K562 (cell line): ENCODE results near the gene METTL14. TPM values are rescaled to one million over a fixed set of nuclear protein-coding genes. Genes with fewer than 3 reads are reported as not detected.
A peak's percentile ranks its signal among the peaks of the same experiment; 100 is the strongest.

ENCODE experiments used
- CXXC5 ChIP-seq: fragments of 250-450 bp; sonication (Bioruptor Pico); IDR thresholded peaks from 2 replicates; pipeline ENCODE4 v1.8.0; 2022; ENCODE audit warnings: inconsistent platforms, mild to moderate bottlenecking, moderate library complexity
- DDX20 ChIP-seq: fragments of 450-650 bp; IDR thresholded peaks from 2 replicates; pipeline ENCODE4 v1.6.1; 2016; ENCODE audit warnings: missing genetic modification characterization, low read depth, mild to moderate bottlenecking, missing compliant biosample characterization, moderate library complexity
- E2F4 ChIP-seq: sonication (generic); formaldehyde crosslinking; IDR thresholded peaks from 2 replicates; pipeline ENCODE4 v1.8.0; 2022; ENCODE audit warnings: mild to moderate bottlenecking, low read depth, missing genetic modification reagents
- ELK1 ChIP-seq: sonication (generic); formaldehyde crosslinking; IDR thresholded peaks from 2 replicates; pipeline ENCODE4 v1.8.1; 2022; ENCODE audit warnings: missing genetic modification reagents
- ETV5 ChIP-seq: sonication (generic); formaldehyde crosslinking; IDR thresholded peaks from 2 replicates; pipeline ENCODE4 v1.4.0; 2020; ENCODE audit warnings: low read depth, mild to moderate bottlenecking, missing genetic modification reagents
- KDM4B ChIP-seq, 2 experiments: fragments of 450-650 bp in 1 of 2; sonication (generic) in 1 of 2; IDR thresholded peaks; 2 replicates each; pipeline ENCODE4 v1.6.1; 2016 to 2017; ENCODE audit warnings: borderline replicate concordance in 2 of 2, antibody characterized with exemption in 1 of 2, low read depth in 1 of 2, mild to moderate bottlenecking in 1 of 2
- L3MBTL2 ChIP-seq: fragments of 450-650 bp; IDR thresholded peaks from 2 replicates; pipeline ENCODE4 v1.6.1; 2016; ENCODE audit warnings: mild to moderate bottlenecking, moderate library complexity
- MIER1 ChIP-seq: fragments of 450-650 bp; IDR thresholded peaks from 2 replicates; pipeline ENCODE4 v1.6.1; 2016; ENCODE audit warnings: antibody characterized with exemption, mild to moderate bottlenecking, low read depth
- MITF ChIP-seq: IDR thresholded peaks from 2 replicates; pipeline ENCODE4 v1.6.1; 2014; ENCODE audit warnings: antibody characterized with exemption
- NELFE ChIP-seq: IDR thresholded peaks from 2 replicates; pipeline ENCODE4 v1.6.1; 2011; ENCODE audit warnings: mild to moderate bottlenecking; ENCODE audit not compliant: insufficient read depth, insufficient read length
- OTX1 ChIP-seq: fragments of 450-650 bp; formaldehyde crosslinking; IDR thresholded peaks from 2 replicates; pipeline ENCODE4 v1.4.0; 2022; ENCODE audit warnings: mild to moderate bottlenecking
- PHB ChIP-seq: fragments of 250-450 bp; sonication (Bioruptor Pico); IDR thresholded peaks from 2 replicates; pipeline ENCODE4 v1.5.0; 2021
- POLR3A ChIP-seq: IDR thresholded peaks from 2 replicates; pipeline ENCODE4 v1.6.1; 2011; ENCODE audit warnings: borderline replicate concordance, mild to moderate bottlenecking, moderate library complexity; ENCODE audit not compliant: insufficient read length, insufficient read depth; ENCODE audit errors: extremely low read depth
- RFX5 ChIP-seq: IDR thresholded peaks from 2 replicates; pipeline ENCODE4 v1.6.1; 2011; ENCODE audit warnings: low read depth, mild to moderate bottlenecking, improper control_type of control experiment, low read length
- RNF2 ChIP-seq: sonication (generic); IDR thresholded peaks from 2 replicates; pipeline ENCODE4 v1.6.1; 2016
- SMAD1 ChIP-seq: fragments of 150-350 bp; IDR thresholded peaks from 2 replicates; pipeline ENCODE4 v1.6.1; 2014; ENCODE audit warnings: low read length, low read depth; ENCODE audit not compliant: partially characterized antibody
- TCF3 ChIP-seq: sonication (generic); formaldehyde crosslinking; IDR thresholded peaks from 2 replicates; pipeline ENCODE4 v1.4.0; 2020; ENCODE audit warnings: mild to moderate bottlenecking, missing genetic modification reagents
- TFAM ChIP-seq: fragments of 250-450 bp; sonication (Bioruptor Pico); conservative IDR thresholded peaks from 2 replicates; pipeline ENCODE4 v1.5.0; 2021; ENCODE audit warnings: mild to moderate bottlenecking, moderate library complexity
- TFAP4 ChIP-seq: sonication (generic); formaldehyde crosslinking; IDR thresholded peaks from 2 replicates; pipeline ENCODE4 v1.8.0; 2022; ENCODE audit warnings: missing genetic modification reagents, mild to moderate bottlenecking, moderate library complexity, borderline replicate concordance
- ZNF133 ChIP-seq: fragments of 250-450 bp; sonication (Bioruptor Pico); IDR thresholded peaks from 2 replicates; pipeline ENCODE4 v1.4.0; 2020; ENCODE audit warnings: mild to moderate bottlenecking
- ZNF146 ChIP-seq: IDR thresholded peaks from one replicate; pipeline ENCODE4 v1.6.1; 2018; ENCODE audit warnings: missing compliant biosample characterization; ENCODE audit not compliant: unreplicated experiment
- ZNF766 ChIP-seq: fragments of 200-800 bp; sonication (Bioruptor generic); conservative IDR thresholded peaks from 2 replicates; pipeline ENCODE4 v1.6.1; 2016; ENCODE audit warnings: missing genetic modification characterization, missing compliant biosample characterization
- ZNF785 ChIP-seq: fragments of 250-450 bp; sonication (Bioruptor Pico); IDR thresholded peaks from 2 replicates; pipeline ENCODE4 v1.4.0; 2020; ENCODE audit warnings: mild to moderate bottlenecking
- ZNF79 ChIP-seq: fragments of 250-450 bp; sonication (Bioruptor Pico); IDR thresholded peaks from 2 replicates; pipeline ENCODE4 v1.4.0; 2020; ENCODE audit warnings: low read depth, mild to moderate bottlenecking, moderate library complexity
- polyA plus RNA-seq, 8 experiments: library from polyadenylated mRNA; depleted of rRNA in 4 of 8; stranded (reverse) in 5 of 8; unstranded in 3 of 8; fragments of >200 nt; fragmentation: Nextera tagmentation in 2 of 8; fragmentation: Illumina TruSeq in 1 of 8; extraction: Ambion mirVana in 2 of 8; extraction: Trizol in 1 of 8; gene quantifications; 2 replicates each; pipeline versions ENCODE4 v1.2.1 to v1.2.3, GENCODE V29; 2011 to 2014; ENCODE audit warnings: inconsistent platforms in 1 of 8, missing spikeins in 1 of 8
- total RNA-seq, 7 experiments: library from RNA; depleted of rRNA in 6 of 7; stranded (reverse); fragments of >200 nt in 6 of 7; fragmentation: Illumina TruSeq in 2 of 7; extraction: Trizol in 2 of 7; gene quantifications; 2 replicates each; pipeline versions ENCODE4 v1.2.1 to v1.2.3, GENCODE V29; 2011 to 2021; ENCODE audit warnings: low replicate concordance in 1 of 7

Gene METTL14
- total and polyA plus RNA-seq, 9 of the 15 experiments (the other 6 are each of a cell fraction or from before 2014, with no cell fraction given) = 16.7 to 42.4 (median 27.7) TPM

DNA sequence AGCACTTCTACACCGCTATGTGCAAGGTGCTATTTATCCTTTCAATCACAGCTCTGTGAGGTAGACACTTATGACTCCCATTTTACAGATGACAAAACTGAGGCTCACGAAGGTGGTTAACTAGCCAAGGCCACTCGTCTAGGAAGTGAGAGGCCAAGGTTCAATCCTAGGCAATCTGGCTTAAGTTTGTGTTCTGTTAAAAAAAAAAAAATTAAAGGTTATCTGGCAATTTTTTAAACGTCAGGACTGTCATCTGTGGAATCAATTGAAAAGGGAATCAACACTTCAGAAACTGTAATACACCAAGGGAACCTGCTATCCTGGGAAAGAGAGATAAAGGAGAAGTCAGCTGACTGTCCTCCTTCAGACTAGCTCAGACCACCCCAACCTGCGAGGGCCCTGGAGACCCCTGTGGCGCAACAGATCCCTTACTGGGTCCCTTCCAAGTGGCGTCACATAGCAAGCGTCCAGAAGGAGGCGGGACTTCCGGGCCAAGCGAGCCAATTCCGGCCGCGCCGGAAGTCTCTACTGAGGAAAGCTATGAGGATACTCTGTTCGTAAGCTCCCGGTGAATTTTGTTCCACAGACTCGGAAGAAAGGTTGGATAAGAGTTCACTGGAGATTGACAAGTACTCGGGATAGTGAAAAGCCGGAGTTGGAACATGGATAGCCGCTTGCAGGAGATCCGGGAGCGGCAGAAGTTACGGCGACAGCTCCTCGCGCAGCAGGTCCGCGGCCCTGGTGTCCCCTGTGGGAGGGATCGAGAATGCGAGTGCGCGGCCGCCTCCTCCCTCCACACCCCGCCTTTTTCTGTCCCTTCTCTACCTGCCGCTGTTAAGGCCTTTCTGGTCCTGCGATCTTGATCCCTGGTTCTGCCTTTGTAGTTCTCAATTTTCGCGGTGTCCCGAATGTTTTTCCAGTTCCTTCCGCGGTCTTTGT is at the start of gene METTL14 (continued):
- TF ChIP-seq ETV5 (CRISPR knock-in tag) (0 out of 2 replicates have a peak, but pooled peaks have one; percentile 13), NELFE (no peak), L3MBTL2 (no peak), MIER1 (no peak), ZNF133 (CRISPR knock-in tag) (no peak), TFAM (CRISPR knock-in tag) (no peak), PHB (CRISPR knock-in tag) (no peak), KDM4B (IDR thresholded peaks at IDR 0.05; ENCODE audit: borderline replicate concordance in 2 of 2, low read depth in 1 of 2) (peak in 1 of 2 experiments; percentile 60; a peak in 1 of 4 replicates), ZNF79 (CRISPR knock-in tag) (no peak), ZNF785 (CRISPR knock-in tag) (no peak), TCF3 (no peak), ELK1 (CRISPR knock-in tag) (no peak), ZNF766 (CRISPR knock-in tag) (no peak), CXXC5 (CRISPR knock-in tag) (peak; percentile 57; the same call in 1 of the 2 replicates), POLR3A (no peak), OTX1 (no peak), ZNF146 (CRISPR knock-in tag) (no peak), MITF (no peak), RNF2 (no peak), RFX5 (no peak), E2F4 (no peak), TFAP4 (CRISPR knock-in tag) (peak; percentile 84), SMAD1 (peak; percentile 71), DDX20 (tag) (no peak)
